Sigmoid colon (tissue), 3 donors: Measurements from ENCODE around the gene SMOC2.

Source experiments
- POLR2A ChIP-seq, 2 donors: fragments of 450-650 bp; IDR thresholded peaks; one replicate each; pipeline ENCODE4 v1.6.1; 2016; ENCODE audit warnings: antibody characterized with exemption in 2 of 2, mild to moderate bottlenecking in 2 of 2, moderate library complexity in 2 of 2
- TF ChIP-seq, protein P1 (sequence below), 4 experiments: fragments of 450-650 bp in 3 of 4; fragments of 200-600 bp in 1 of 4; IDR thresholded peaks; one replicate each; pipeline ENCODE4 v1.5.1; 2016 to 2019; ENCODE audit warnings: antibody characterized with exemption in 4 of 4, mild to moderate bottlenecking in 3 of 4, moderate library complexity in 2 of 4

DNA sequence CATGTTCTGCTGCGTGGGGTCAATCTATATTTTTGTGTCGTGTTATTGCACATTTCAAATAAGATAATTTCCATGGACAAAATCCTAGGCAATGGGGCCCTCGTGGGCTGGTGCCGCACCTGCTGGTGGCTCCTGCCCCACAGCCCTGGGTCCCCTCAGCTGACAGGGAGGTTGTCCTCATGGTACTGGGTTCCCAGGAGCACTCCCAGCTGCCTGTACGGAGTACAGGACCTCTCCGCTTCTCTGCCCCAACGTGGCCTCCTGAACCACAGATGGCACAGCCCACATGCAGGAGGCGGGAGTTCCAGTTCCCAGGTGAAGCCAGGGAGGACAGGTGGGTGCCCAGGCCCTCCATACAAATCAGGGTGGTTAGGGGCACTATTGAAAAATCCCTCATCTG is 243.5 kb downstream of the SMOC2 start:
- TF ChIP-seq, protein P1, sequence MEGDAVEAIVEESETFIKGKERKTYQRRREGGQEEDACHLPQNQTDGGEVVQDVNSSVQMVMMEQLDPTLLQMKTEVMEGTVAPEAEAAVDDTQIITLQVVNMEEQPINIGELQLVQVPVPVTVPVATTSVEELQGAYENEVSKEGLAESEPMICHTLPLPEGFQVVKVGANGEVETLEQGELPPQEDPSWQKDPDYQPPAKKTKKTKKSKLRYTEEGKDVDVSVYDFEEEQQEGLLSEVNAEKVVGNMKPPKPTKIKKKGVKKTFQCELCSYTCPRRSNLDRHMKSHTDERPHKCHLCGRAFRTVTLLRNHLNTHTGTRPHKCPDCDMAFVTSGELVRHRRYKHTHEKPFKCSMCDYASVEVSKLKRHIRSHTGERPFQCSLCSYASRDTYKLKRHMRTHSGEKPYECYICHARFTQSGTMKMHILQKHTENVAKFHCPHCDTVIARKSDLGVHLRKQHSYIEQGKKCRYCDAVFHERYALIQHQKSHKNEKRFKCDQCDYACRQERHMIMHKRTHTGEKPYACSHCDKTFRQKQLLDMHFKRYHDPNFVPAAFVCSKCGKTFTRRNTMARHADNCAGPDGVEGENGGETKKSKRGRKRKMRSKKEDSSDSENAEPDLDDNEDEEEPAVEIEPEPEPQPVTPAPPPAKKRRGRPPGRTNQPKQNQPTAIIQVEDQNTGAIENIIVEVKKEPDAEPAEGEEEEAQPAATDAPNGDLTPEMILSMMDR (IDR thresholded peaks at IDR 0.05), result no peak
- TF ChIP-seq POLR2A (IDR thresholded peaks at IDR 0.05), result no peak
